Large intestine (tissue), 3 donors: ENCODE data around the gene UBE3B. TPM values are rescaled to one million over a fixed set of nuclear protein-coding genes. Genes with fewer than 3 reads are reported as not detected.

ENCODE experiments used
- DNase-seq, 2 donors: peaks; one replicate each; pipeline versions ENCODE4 v3.0.0 to v3.0.0-alpha.2; 2013
- H3K27ac ChIP-seq: one replicate; pipeline ENCODE4 v1.5.1; 2013; ENCODE audit warnings: low read length
- H3K27me3 ChIP-seq: 2 replicates; pipeline ENCODE4 v1.6.1; 2013; ENCODE audit warnings: low read length; ENCODE audit not compliant: control insufficient read depth, insufficient read depth
- H3K36me3 ChIP-seq: 2 replicates; pipeline ENCODE4 v1.6.1; 2013; ENCODE audit warnings: low read length; ENCODE audit not compliant: control insufficient read depth, insufficient read depth
- H3K4me1 ChIP-seq: one replicate; pipeline ENCODE4 v1.6.1; 2013; ENCODE audit warnings: low read length; ENCODE audit not compliant: control insufficient read depth, insufficient read depth
- H3K4me3 ChIP-seq: one replicate; pipeline ENCODE4 v1.5.1; 2013; ENCODE audit warnings: low read length
- H3K9me3 ChIP-seq: one replicate; pipeline ENCODE4 v1.6.1; 2013; ENCODE audit warnings: mild to moderate bottlenecking, low read depth, low read length, moderate library complexity; ENCODE audit not compliant: control insufficient read depth
- WGBS: methylation state at CpG from one replicate; pipeline ENCODE4 v1.1.5; 2013; ENCODE audit warnings: low lambda C conversion rate; ENCODE audit not compliant: insufficient coverage; 5-methylcytosine and 5-hydroxymethylcytosine counted together
- polyA plus RNA-seq: library from polyadenylated mRNA; unstranded; fragments of 120-200 nt; gene quantifications from one replicate; pipeline ENCODE4 v1.2.1, GENCODE V29; 2013

The UBE3B gene
- polyA plus RNA-seq, 1 donor: 31.8 TPM

DNA sequence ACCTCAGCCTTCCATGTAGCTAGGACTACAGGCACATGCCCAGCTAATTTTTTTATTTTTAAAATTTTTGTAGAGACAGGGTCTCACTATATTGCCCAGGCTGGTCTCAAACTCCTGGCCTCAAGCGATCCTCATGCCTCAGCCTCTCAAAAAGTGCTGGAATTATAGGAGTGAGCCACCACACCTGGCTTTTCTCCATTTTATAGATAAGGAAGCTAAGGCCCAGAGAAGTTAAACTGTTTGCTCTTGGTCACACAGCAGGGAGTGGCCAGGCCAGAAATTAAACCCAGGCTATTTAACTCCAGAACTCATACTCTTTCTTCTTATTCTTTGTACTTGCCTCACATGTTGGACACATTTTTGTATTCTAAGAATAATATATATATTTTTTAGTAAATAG is 16.5 kb downstream of the UBE3B start:
- H3K9me3 ChIP-seq: no peaks in the 10 kb centered on the region
- WGBS: 100% methylated on average over 1 of the region's 1 CpG
- H3K4me3 ChIP-seq: no peak overlapping the region
- H3K27me3 ChIP-seq: no peaks in the 10 kb centered on the region
- no peak overlapping the region for H3K27ac ChIP-seq
- peaks cover 72% of the 10 kb centered on the region for H3K36me3 ChIP-seq
- no peaks in the 10 kb centered on the region for H3K4me1 ChIP-seq
- DNase-seq: no peak

DNA sequence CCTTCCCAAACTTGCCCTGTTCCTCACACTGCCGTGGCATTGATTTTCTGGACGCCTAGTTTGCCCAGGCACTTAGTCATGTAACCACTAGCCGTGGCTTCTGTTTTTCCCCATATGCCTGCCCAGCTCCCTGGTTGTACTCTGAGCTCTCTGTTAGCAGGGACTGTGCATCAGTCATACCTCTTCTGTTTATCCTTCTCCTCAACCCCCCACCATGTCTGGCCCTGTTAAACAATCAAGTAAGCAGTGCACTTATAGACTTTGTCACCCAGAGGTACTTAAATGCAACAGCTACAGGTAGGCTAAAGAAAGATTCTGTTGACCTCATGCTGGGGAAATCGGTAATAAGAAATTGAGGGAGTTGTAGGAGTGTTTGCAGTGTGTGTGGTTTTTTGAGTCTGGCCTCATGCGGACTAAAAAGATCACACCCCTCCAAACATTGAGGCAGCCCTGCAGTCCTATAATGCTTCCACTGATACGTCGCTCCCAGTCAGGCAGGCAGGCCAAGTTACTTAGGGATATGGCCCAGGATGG is 17.0 kb downstream of the UBE3B start:
- WGBS: no CpG with 5 or more reads among the region's 7 CpGs
- H3K36me3 ChIP-seq: peaks cover 72% of the 10 kb centered on the region

DNA sequence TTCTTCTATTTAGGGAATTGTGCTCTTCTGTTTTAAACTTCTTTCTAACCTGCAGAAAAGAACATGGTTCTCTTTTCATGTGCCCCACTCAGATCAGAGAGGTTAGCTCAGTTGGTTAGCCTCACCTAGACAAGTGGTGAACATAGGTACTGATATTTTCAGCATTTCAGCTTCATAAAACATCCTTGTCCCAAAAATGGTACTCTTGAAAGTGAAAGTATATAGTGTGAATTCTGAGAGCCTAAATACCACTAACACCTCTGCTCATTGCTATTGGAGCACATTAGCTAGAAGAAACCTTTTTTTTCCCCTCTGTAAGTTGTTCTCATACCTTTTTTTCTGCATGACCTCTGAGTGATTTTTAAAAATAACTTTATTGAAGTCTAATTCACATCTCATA is 17.6 kb downstream of the UBE3B start:
- Histone ChIP-seq H3K36me3 (peaks cover 70% of the 10 kb centered on the region), H3K4me1 (no peaks in the 10 kb centered on the region), H3K27ac (no peak overlapping the region), H3K4me3 (no peak overlapping the region), H3K9me3 (no peaks in the 10 kb centered on the region), H3K27me3 (no peaks in the 10 kb centered on the region)
- DNase-seq: no peak

More for the DNA sequence above, 17.0 kb downstream of the UBE3B start:
- H3K27me3 ChIP-seq: no peaks in the 10 kb centered on the region
- no peaks in the 10 kb centered on the region for H3K4me1 ChIP-seq
- DNase-seq: no peak
- H3K27ac ChIP-seq: no peak overlapping the region
- no peak overlapping the region for H3K4me3 ChIP-seq
- H3K9me3 ChIP-seq: no peaks in the 10 kb centered on the region

DNA sequence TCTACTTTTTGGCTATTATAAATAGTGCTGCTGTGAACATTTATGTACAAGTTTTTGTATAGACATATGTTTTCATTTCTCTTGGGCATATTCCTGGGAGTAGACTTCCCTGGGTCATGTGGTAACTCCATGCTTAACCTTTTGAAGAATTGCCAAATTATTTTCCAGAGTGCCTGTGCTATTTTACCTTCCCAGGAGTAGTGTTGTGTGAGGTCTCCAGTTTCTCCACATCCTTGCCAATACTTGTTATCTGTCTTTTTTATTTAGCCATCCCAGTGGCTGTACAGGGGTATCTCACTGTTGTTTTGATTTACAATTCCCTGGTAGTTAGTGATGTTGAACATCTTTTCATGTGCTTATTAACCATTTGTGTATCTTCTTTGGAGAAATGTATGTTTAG is 18.9 kb downstream of the UBE3B start:
- H3K9me3 ChIP-seq: no peaks in the 10 kb centered on the region
- H3K27ac ChIP-seq: no peak overlapping the region
- H3K4me1 ChIP-seq: no peaks in the 10 kb centered on the region
- H3K27me3 ChIP-seq: no peaks in the 10 kb centered on the region
- DNase-seq: no peak
- H3K4me3 ChIP-seq: no peak overlapping the region
- peaks cover 72% of the 10 kb centered on the region for H3K36me3 ChIP-seq

DNA sequence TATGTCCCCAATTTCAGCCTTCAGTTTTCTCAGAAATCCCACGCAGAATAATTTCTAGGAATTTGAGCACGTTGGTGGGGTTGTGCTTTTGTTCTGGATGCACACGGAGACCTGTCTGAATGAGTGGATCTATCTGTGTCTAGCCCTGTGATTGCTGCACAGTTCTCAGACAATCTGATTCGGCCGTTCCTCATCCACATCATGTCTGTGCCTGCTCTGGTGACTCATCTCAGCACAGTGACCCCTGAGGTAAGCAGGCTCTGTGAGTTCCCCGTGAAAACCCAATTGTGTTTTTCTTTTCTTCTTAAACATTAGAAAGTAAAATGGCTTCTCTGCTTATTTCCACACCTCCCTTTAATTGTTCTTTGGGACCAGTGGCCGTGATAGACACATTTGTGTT is 20.2 kb downstream of the UBE3B start:
- Histone ChIP-seq H3K9me3 (no peaks in the 10 kb centered on the region), H3K27me3 (no peaks in the 10 kb centered on the region), H3K4me3 (no peak overlapping the region), H3K36me3 (peaks cover 75% of the 10 kb centered on the region), H3K27ac (no peak overlapping the region), H3K4me1 (no peaks in the 10 kb centered on the region)
- DNase-seq: no peak
- WGBS: 100% methylated on average over 1 of the region's 7 CpGs

DNA sequence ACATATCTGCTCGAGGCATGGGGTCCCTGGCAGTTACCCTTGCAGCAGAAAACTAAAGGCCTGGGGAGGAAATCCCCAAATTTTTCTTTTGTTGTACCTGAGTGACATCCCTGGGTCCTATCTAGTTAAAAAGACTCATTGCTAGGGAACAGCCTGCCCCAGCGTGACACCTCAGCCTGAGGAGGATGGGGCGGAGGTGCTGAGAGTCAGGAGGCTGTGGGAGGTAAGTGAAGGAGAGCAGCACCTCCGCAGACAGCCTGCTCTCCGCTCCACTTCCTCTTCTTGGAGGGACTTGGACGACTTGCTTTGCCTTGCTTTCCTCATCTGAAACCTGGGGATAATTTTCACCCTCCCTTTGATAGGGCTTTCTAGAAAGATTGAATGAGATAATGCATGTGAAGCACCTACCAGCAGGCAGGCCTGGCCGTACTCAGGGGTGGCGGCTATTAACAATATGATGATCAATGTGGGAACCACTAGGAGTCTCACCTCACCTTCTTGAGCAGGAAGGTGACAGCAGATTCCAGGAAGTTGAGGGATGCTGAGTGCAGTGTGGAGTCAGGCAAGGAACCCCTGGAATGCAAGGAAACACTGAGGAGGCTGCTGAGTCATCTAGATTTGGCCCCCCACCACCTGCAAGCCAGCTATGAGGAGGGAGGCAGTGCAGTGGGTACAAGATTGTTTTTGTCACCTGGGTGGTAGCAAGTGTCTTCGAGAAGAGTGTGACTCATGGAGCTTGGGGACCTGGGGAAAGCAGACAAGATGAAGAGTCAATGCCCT is 23.2 kb downstream of the UBE3B start:
- Histone ChIP-seq H3K9me3 (no peaks in the 10 kb centered on the region), H3K27me3 (no peaks in the 10 kb centered on the region), H3K27ac (no peak overlapping the region), H3K4me3 (no peak overlapping the region), H3K4me1 (no peaks in the 10 kb centered on the region), H3K36me3 (peaks cover 80% of the 10 kb centered on the region)
- no peak for DNase-seq
- 81% methylated on average over 3 of the region's 9 CpGs for WGBS

DNA sequence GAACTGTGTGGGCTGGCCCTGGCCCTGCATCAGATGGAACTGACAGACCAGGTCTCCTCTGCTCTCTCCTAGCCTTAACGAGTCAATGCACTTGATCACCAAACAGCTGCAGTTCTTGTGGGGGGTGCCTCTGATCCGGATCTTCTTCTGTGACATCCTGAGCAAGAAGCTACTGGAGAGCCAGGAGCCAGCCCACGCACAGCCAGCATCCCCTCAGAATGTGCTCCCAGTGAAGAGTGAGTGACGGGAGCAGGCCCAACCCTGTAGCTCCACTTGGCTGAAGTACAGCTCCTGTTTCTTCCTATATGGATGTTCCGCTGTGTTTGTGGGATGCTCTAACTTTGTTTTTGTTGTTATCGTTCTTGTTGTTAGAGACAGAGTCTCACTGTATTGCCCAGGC is 23.9 kb downstream of the UBE3B start:
- H3K4me3 ChIP-seq: no peak overlapping the region
- no peaks in the 10 kb centered on the region for H3K27me3 ChIP-seq
- DNase-seq: no peak
- no CpG with 5 or more reads among the region's 6 CpGs for WGBS
- H3K27ac ChIP-seq: no peak overlapping the region
- peaks cover 80% of the 10 kb centered on the region for H3K36me3 ChIP-seq
- H3K4me1 ChIP-seq: no peaks in the 10 kb centered on the region
- H3K9me3 ChIP-seq: no peaks in the 10 kb centered on the region

DNA sequence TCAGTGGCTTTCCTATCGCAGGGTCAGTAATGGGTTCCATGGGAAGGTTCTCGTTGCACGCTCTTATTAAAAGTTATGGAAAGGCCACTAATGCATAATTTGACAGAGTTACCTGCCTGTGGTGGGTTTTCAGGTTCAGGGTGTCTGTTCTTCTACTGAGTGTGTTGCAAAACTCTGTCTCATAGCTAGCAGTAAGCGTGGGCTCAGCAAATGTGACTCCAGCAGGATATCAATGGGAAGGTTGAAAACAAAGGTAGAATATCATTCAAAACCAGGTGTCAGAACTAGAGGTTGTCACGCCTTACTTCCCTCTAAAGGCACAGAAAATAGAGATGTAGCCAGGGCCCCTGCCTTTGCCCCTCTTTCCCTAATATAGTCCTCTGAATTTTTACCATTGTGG is 24.9 kb downstream of the UBE3B start:
- Histone ChIP-seq H3K4me3 (no peak overlapping the region), H3K36me3 (peaks cover 89% of the 10 kb centered on the region), H3K27me3 (no peaks in the 10 kb centered on the region), H3K4me1 (no peaks in the 10 kb centered on the region), H3K9me3 (no peaks in the 10 kb centered on the region), H3K27ac (no peak overlapping the region)
- WGBS: no CpG with 5 or more reads among the region's 5 CpGs
- DNase-seq: no peak

DNA sequence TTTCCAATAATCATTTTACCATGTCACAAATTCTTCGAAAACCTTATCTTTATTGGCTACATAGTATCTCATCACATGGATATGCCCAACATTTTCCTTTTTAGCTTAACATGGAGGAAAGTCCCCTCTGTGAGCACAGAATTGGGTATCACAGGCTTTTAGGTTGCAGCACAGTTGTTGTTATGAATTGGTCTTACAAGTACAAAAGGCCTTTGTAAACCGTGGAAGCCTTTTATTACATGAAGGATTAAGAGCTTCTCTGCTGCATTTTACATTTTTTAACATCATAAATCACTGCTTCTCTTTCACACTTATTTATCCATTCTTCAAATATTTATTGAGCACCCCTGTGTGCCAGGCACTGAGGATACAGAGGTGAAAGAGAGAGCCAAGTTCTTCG is 26.2 kb downstream of the UBE3B start:
- DNase-seq: no peak
- 53% methylated on average over 2 of the region's 3 CpGs for WGBS
- H3K4me3 ChIP-seq: no peak overlapping the region
- peaks cover 90% of the 10 kb centered on the region for H3K36me3 ChIP-seq
- H3K27me3 ChIP-seq: no peaks in the 10 kb centered on the region
- no peak overlapping the region for H3K27ac ChIP-seq
- H3K4me1 ChIP-seq: no peaks in the 10 kb centered on the region
- H3K9me3 ChIP-seq: no peaks in the 10 kb centered on the region

DNA sequence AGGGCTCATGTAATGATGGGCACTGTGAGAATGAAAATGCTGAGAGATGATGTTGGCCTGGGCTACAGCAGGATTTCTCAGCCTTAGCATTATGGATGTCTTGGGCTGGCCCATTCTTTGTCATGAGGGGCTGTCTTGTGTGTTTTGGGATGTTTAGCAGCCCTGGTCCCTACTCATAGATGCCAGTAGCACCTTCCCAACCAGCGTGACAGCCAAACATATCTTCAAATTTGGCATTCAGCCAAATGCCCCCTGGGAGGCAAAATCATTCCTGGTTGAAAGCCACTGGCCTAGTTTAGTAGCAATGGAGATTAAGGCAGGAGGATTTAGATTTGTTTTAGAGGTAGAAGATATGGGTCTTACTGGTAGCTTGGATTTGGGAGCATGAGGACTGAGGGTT is 26.6 kb downstream of the UBE3B start:
- H3K4me1 ChIP-seq: no peaks in the 10 kb centered on the region
- no peak for DNase-seq
- no peaks in the 10 kb centered on the region for H3K9me3 ChIP-seq
- H3K27ac ChIP-seq: no peak overlapping the region
- WGBS: no CpG with 5 or more reads among the region's 1 CpG
- no peaks in the 10 kb centered on the region for H3K27me3 ChIP-seq
- H3K4me3 ChIP-seq: no peak overlapping the region
- peaks cover 89% of the 10 kb centered on the region for H3K36me3 ChIP-seq

DNA sequence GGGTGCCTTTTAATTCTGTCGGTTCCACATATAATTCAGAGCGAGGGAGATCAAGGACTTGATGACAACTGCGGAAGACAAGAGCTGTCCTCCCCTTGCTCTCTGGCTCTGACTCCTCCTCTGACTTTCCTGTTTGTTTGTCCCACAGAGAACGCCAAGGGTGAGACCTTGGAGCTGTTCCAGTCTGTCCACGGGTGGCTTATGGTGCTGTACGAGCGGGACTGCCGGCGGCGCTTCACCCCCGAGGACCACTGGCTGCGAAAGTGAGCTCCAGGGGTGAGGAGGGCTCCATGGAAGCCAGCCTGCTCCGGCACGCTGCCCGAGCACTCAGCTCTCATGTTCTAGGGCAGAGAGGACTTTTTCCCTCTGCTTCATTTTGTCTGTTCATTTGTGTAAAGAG is 32.8 kb downstream of the UBE3B start:
- DNase-seq: no peak

More for the DNA sequence above, 32.8 kb downstream of the UBE3B start:
- Histone ChIP-seq H3K27ac (no peak overlapping the region), H3K27me3 (no peaks in the 10 kb centered on the region), H3K9me3 (no peaks in the 10 kb centered on the region), H3K4me1 (no peaks in the 10 kb centered on the region), H3K4me3 (no peak overlapping the region), H3K36me3 (peaks cover 89% of the 10 kb centered on the region)
- 60% methylated on average over 1 of the region's 15 CpGs for WGBS
